HL-60 (cell line): ENCODE data around the gene C2orf74.

Experiments used
- DNase-seq, 2 experiments: peaks; one replicate each; pipeline ENCODE4 v3.0.0-alpha.2; 2010 to 2020; ENCODE audit warnings: low read depth in 1 of 2, low spot score in 1 of 2
- H3K27ac ChIP-seq: fragments of 250-450 bp; sonication (Bioruptor Pico); replicated peaks from 2 replicates; pipeline ENCODE4 v1.5.1; 2020; ENCODE audit warnings: mild to moderate bottlenecking, moderate library complexity
- H3K27me3 ChIP-seq: fragments of 250-450 bp; sonication (Bioruptor Pico); 2 replicates; pipeline ENCODE4 v1.5.1; 2021; ENCODE audit warnings: mild to moderate bottlenecking, moderate library complexity; ENCODE audit not compliant: insufficient read depth, poor library complexity, severe bottlenecking
- H3K4me3 ChIP-seq: replicated peaks from 2 replicates; pipeline ENCODE4 v1.5.1; 2011; ENCODE audit warnings: mild to moderate bottlenecking, control low read depth, low read length; ENCODE audit not compliant: insufficient read depth
- GABPA ChIP-seq: IDR thresholded peaks from 2 replicates; pipeline ENCODE4 v1.6.1; 2012; ENCODE audit warnings: low read depth
- POLR2AphosphoS5 ChIP-seq: IDR thresholded peaks from 2 replicates; pipeline ENCODE4 v1.6.1; 2012; ENCODE audit warnings: low read depth
- SPI1 ChIP-seq: IDR thresholded peaks from 2 replicates; pipeline ENCODE4 v1.6.1; 2012; ENCODE audit warnings: low read depth, mild to moderate bottlenecking, borderline replicate concordance
- TF ChIP-seq, protein P1 (sequence below): IDR thresholded peaks from 2 replicates; pipeline ENCODE4 v1.6.1; 2012; ENCODE audit warnings: low read depth; ENCODE audit not compliant: insufficient replicate concordance
- TF ChIP-seq, protein P2 (sequence below): IDR thresholded peaks from one replicate; pipeline ENCODE4 v1.5.1; 2011; ENCODE audit warnings: low read length, control low read depth, inconsistent platforms; ENCODE audit not compliant: insufficient read depth

Gene C2orf74

DNA sequence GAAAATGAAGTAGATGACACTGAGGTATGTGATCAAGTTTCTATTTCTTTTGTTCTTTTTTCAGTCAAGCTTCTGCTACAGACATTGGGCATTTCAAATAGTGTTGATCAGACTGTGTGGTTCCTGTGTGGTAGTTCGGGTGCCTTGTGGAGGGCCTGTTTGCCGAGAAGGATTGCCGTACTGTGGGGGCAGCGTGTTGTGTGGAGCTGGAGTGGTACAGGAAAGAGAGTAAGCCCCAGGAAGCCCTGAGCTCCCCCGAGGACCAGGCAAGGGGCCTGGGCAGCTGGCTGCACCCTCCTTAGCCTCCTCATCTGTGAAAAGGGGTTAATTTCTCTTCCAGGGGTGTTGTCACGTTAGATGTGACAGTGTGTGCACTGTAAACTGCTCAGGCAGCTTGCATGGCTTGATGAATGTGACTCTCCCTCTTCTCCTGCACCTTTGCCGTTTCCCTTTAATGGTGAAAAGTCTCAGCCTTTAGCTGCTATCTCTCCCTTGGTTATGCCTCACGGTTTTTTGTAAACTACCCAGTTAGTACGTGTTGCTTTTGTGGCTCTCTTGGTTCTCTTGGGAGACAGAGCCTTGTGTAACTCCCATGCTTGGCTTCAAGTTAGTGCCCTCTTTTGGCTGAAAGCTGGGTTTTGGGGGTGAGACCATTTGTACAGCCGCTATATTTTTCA, 19.5 kb downstream of the C2orf74 start:
- TF ChIP-seq POLR2AphosphoS5 (no peak), SPI1 (no peak), GABPA (no peak)
- TF ChIP-seq, protein P1, sequence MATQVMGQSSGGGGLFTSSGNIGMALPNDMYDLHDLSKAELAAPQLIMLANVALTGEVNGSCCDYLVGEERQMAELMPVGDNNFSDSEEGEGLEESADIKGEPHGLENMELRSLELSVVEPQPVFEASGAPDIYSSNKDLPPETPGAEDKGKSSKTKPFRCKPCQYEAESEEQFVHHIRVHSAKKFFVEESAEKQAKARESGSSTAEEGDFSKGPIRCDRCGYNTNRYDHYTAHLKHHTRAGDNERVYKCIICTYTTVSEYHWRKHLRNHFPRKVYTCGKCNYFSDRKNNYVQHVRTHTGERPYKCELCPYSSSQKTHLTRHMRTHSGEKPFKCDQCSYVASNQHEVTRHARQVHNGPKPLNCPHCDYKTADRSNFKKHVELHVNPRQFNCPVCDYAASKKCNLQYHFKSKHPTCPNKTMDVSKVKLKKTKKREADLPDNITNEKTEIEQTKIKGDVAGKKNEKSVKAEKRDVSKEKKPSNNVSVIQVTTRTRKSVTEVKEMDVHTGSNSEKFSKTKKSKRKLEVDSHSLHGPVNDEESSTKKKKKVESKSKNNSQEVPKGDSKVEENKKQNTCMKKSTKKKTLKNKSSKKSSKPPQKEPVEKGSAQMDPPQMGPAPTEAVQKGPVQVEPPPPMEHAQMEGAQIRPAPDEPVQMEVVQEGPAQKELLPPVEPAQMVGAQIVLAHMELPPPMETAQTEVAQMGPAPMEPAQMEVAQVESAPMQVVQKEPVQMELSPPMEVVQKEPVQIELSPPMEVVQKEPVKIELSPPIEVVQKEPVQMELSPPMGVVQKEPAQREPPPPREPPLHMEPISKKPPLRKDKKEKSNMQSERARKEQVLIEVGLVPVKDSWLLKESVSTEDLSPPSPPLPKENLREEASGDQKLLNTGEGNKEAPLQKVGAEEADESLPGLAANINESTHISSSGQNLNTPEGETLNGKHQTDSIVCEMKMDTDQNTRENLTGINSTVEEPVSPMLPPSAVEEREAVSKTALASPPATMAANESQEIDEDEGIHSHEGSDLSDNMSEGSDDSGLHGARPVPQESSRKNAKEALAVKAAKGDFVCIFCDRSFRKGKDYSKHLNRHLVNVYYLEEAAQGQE = no peak
- TF ChIP-seq, protein P2, sequence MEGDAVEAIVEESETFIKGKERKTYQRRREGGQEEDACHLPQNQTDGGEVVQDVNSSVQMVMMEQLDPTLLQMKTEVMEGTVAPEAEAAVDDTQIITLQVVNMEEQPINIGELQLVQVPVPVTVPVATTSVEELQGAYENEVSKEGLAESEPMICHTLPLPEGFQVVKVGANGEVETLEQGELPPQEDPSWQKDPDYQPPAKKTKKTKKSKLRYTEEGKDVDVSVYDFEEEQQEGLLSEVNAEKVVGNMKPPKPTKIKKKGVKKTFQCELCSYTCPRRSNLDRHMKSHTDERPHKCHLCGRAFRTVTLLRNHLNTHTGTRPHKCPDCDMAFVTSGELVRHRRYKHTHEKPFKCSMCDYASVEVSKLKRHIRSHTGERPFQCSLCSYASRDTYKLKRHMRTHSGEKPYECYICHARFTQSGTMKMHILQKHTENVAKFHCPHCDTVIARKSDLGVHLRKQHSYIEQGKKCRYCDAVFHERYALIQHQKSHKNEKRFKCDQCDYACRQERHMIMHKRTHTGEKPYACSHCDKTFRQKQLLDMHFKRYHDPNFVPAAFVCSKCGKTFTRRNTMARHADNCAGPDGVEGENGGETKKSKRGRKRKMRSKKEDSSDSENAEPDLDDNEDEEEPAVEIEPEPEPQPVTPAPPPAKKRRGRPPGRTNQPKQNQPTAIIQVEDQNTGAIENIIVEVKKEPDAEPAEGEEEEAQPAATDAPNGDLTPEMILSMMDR = no peak
- Histone ChIP-seq H3K4me3 (no peak overlapping the region), H3K27ac (no peak overlapping the region), H3K27me3 (no peaks in the 10 kb centered on the region)
- DNase-seq = no peak

DNA sequence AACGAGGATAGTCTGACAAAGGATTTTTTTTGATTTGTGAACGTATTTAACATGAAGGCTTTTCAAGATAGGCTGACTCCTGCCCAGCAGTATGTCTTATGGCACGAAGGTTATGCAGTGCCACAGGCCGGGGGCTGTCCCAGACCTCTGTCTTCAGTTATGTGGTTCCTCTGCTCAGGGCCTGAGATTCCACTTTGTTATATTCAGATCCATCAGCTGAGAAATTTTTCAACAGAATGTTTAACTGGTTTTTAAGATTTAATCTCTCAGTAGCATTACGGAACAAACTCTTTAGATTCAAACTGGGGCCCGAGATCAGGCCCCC, 20.0 kb downstream of the C2orf74 start:
- no peak for TF ChIP-seq SPI1
- TF ChIP-seq, protein P1 = no peak
- no peak for TF ChIP-seq POLR2AphosphoS5
- TF ChIP-seq, protein P2 = no peak
- no peak for TF ChIP-seq GABPA

DNA sequence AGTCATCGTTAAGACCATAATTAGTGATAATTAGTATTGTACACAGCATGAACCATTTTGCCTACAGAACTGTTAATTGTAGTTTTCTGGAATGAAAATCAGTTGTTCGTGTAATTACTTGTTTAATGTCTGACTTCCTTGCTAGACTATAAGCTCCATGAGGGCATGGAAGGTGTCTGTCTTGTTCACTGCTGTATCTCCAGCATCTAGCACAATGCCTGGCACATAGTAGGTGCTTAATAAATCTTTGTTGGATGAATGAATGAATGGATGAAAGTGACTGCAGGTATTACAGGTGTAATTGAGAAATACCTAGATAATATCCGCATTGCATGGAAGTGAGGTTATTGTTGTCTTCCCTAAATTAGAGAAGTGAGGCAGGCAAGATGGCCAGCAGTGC, 21.8 kb downstream of the C2orf74 start:
- DNase-seq = no peak
- TF ChIP-seq SPI1 = no peak
- TF ChIP-seq, protein P1 = no peak
- TF ChIP-seq, protein P2 = no peak
- no peak for TF ChIP-seq GABPA
- no peak for TF ChIP-seq POLR2AphosphoS5
- Histone ChIP-seq H3K27me3 (no peaks in the 10 kb centered on the region), H3K4me3 (no peak overlapping the region), H3K27ac (no peak overlapping the region)

More for the DNA sequence above, 20.0 kb downstream of the C2orf74 start:
- no peak overlapping the region for H3K4me3 ChIP-seq
- no peak for DNase-seq
- no peaks in the 10 kb centered on the region for H3K27me3 ChIP-seq
- H3K27ac ChIP-seq = no peak overlapping the region
